GM13977 (cell line): ENCODE data around the gene RCOR1.
"Not testable (repeated sequence)": the region's sequence is repeated elsewhere in the genome, so short reads cannot be mapped to it uniquely, and the experiment has no call there.

Source experiments
- DNase-seq: peaks from one replicate; pipeline ENCODE4 v3.0.0; 2012; ENCODE audit warnings: low spot score
- in situ Hi-C: fragments of 300-500 bp; cut with MboI; formaldehyde crosslinking; loops from one replicate; pipeline ENCODE4 v1.12.0; 2022; ENCODE audit warnings: low sequenced_read_pairs, low pct_unique_long_range_greater_than_20kb, mixed read lengths, inconsistent platforms; ENCODE audit not compliant: unreplicated experiment
- TF ChIP-seq, protein P1 (sequence below): IDR thresholded peaks from 2 replicates; pipeline ENCODE4 v1.5.1; 2012; ENCODE audit warnings: mild to moderate bottlenecking, control low read depth; ENCODE audit not compliant: insufficient read depth; ENCODE audit errors: extremely low read depth, missing control alignments

RCOR1 gene

GRCh38 chr14:102760496-102761193, 168.2 kb downstream of the RCOR1 start:
- DNase-seq: no peak

GRCh38 chr14:102761206-102761605, 168.8 kb downstream of the RCOR1 start:
- in situ Hi-C loops: no loop called here
- no peak for DNase-seq
- TF ChIP-seq, protein P1, sequence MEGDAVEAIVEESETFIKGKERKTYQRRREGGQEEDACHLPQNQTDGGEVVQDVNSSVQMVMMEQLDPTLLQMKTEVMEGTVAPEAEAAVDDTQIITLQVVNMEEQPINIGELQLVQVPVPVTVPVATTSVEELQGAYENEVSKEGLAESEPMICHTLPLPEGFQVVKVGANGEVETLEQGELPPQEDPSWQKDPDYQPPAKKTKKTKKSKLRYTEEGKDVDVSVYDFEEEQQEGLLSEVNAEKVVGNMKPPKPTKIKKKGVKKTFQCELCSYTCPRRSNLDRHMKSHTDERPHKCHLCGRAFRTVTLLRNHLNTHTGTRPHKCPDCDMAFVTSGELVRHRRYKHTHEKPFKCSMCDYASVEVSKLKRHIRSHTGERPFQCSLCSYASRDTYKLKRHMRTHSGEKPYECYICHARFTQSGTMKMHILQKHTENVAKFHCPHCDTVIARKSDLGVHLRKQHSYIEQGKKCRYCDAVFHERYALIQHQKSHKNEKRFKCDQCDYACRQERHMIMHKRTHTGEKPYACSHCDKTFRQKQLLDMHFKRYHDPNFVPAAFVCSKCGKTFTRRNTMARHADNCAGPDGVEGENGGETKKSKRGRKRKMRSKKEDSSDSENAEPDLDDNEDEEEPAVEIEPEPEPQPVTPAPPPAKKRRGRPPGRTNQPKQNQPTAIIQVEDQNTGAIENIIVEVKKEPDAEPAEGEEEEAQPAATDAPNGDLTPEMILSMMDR: no peak

More at GRCh38 chr14:102760496-102761193, 168.2 kb downstream of the RCOR1 start:
- in situ Hi-C loops: no loop called here
- TF ChIP-seq, protein P1: no peak

DNA sequence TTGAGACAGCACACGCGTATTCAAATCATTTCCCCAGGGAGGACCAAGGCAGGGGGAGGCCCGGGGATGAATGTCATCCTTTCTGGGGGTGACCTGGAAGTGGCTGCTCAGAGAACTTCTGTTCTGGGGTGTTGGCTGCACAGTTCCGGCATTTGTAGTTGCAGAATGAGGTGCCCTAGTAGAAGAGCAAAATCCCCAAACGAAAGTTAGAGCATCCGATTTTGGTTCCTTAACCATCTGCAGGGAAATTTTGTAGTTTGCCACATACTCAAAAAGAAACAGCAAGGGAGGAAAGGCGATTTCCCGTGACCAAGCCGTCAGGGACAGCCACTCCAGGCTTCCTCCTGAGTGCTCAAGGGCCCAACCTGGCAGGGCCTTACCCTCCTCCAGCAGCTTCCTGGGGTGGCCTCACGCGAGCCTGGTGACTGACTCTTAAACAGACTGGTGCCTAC, 171.8 kb downstream of the RCOR1 start:
- in situ Hi-C loops: no loop called here
- TF ChIP-seq, protein P1: no peak
- peak; percentile 85 for DNase-seq

GRCh38 chr14:102765770-102766169, 173.3 kb downstream of the RCOR1 start:
- in situ Hi-C loops, DNase-seq: not testable (repeated sequence)

GRCh38 chr14:102768223-102769048, 176.0 kb downstream of the RCOR1 start:
- in situ Hi-C loops: no loop called here
- DNase-seq: peak; percentile 78

DNA sequence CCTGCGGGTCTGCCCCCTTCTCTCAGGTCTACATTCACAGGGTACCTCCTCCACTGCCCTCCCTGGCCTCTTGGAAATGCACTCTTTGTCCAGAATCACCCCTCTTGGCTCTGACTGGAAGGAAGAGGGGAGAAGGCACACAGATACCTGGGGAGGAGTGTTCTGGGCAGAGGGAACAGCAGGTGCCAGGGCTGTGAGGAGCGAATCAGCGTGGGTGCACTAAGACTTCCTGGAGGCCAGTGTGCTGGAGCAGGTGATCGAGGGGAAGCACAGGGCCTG, 176.5 kb downstream of the RCOR1 start:
- TF ChIP-seq, protein P1: no peak
- no peak for DNase-seq
- in situ Hi-C loops: no loop called here

More at GRCh38 chr14:102768223-102769048, 176.0 kb downstream of the RCOR1 start:
- TF ChIP-seq, protein P1: no peak
